Loucy (cell line): ENCODE measurements around the gene KLHL33.

Experiments
- H2AFZ ChIP-seq: fragments of 200-600 bp; sonication (generic); 2 replicates; pipeline ENCODE4 v1.6.0; 2016; ENCODE audit warnings: antibody characterized with exemption, mild to moderate bottlenecking, low read length, moderate library complexity
- H3F3A ChIP-seq: fragments of 200-600 bp; 2 replicates; pipeline ENCODE4 v1.6.0; 2016; ENCODE audit warnings: antibody characterized with exemption, low read depth, mild to moderate bottlenecking
- H3K27me3 ChIP-seq: fragments of 200-600 bp; sonication (generic); 2 replicates; pipeline ENCODE4 v1.6.1; 2014; ENCODE audit warnings: low read length, mild to moderate bottlenecking; ENCODE audit not compliant: insufficient read depth, poor library complexity, severe bottlenecking
- H3K36me3 ChIP-seq: fragments of 200-600 bp; sonication (generic); 2 replicates; pipeline ENCODE4 v1.6.1; 2016; ENCODE audit warnings: low read length; ENCODE audit not compliant: insufficient read depth
- H3K4me1 ChIP-seq: fragments of 200-600 bp; sonication (generic); 2 replicates; pipeline ENCODE4 v1.5.1; 2014; ENCODE audit warnings: low read length, mild to moderate bottlenecking; ENCODE audit not compliant: insufficient read depth, poor library complexity, severe bottlenecking
- H3K4me2 ChIP-seq: fragments of 200-600 bp; sonication (generic); 2 replicates; pipeline ENCODE4 v1.6.0; 2014; ENCODE audit warnings: antibody characterized with exemption, low read length, low read depth, mild to moderate bottlenecking; ENCODE audit not compliant: poor library complexity, severe bottlenecking
- H3K4me3 ChIP-seq: fragments of 200-600 bp; sonication (generic); 2 replicates; pipeline ENCODE4 v1.5.1; 2014; ENCODE audit warnings: low read length, mild to moderate bottlenecking, mixed read lengths; ENCODE audit not compliant: poor library complexity, severe bottlenecking
- H3K79me2 ChIP-seq: fragments of 200-600 bp; sonication (generic); 2 replicates; pipeline ENCODE4 v1.6.1; 2014; ENCODE audit warnings: low read length; ENCODE audit not compliant: insufficient read depth
- H3K9ac ChIP-seq: fragments of 200-600 bp; sonication (generic); 2 replicates; pipeline ENCODE4 v1.6.0; 2014; ENCODE audit warnings: mild to moderate bottlenecking, low read depth, low read length, moderate library complexity; ENCODE audit not compliant: poor library complexity, severe bottlenecking
- H3K9me2 ChIP-seq: fragments of 200-600 bp; sonication (generic); replicated peaks from 2 replicates; pipeline ENCODE4 v1.6.1; 2016; ENCODE audit warnings: low read depth, low read length, mixed read lengths
- H3K9me3 ChIP-seq: fragments of 200-600 bp; sonication (generic); 2 replicates; pipeline ENCODE4 v1.6.1; 2014; ENCODE audit warnings: mild to moderate bottlenecking, antibody characterized with exemption, low read length, low read depth; ENCODE audit not compliant: insufficient read depth
- H4K20me1 ChIP-seq: fragments of 200-600 bp; sonication (generic); 2 replicates; pipeline ENCODE4 v1.6.0; 2014; ENCODE audit warnings: antibody characterized with exemption, low read length, mild to moderate bottlenecking; ENCODE audit not compliant: insufficient read depth, poor library complexity, severe bottlenecking
- CTCF ChIP-seq: fragments of 200-600 bp; sonication (generic); conservative IDR thresholded peaks from 2 replicates; pipeline ENCODE4 v1.5.1; 2014; ENCODE audit warnings: mild to moderate bottlenecking, antibody characterized with exemption, low read length
- EZH2phosphoT487 ChIP-seq: fragments of 200-600 bp; IDR thresholded peaks from 2 replicates; pipeline ENCODE4 v1.6.1; 2018; ENCODE audit warnings: antibody characterized with exemption, mild to moderate bottlenecking, moderate library complexity, borderline replicate concordance

KLHL33 gene

GRCh38 chr14:20383636-20384035, 52.3 kb downstream of the KLHL33 start:
- H3K4me2 ChIP-seq = no peak overlapping the region
- H3K9me3 ChIP-seq = no peaks in the 10 kb centered on the region
- H3K4me3 ChIP-seq = no peak overlapping the region
- H3K4me1 ChIP-seq = no peaks in the 10 kb centered on the region
- H4K20me1 ChIP-seq = no peaks in the 10 kb centered on the region
- no peak for TF ChIP-seq EZH2phosphoT487
- no peak for TF ChIP-seq CTCF
- no peak overlapping the region for H2AFZ ChIP-seq
- H3F3A ChIP-seq = no peaks in the 10 kb centered on the region
- H3K36me3 ChIP-seq = peaks cover 90% of the 10 kb centered on the region; the same call in 1 of the 2 replicates
- H3K9ac ChIP-seq = no peak overlapping the region
- H3K27me3 ChIP-seq = no peaks in the 10 kb centered on the region
- no peaks in the 10 kb centered on the region for H3K79me2 ChIP-seq
- no peaks in the 10 kb centered on the region for H3K9me2 ChIP-seq

- H3K9me3 ChIP-seq = no peaks in the 10 kb centered on the region
- H3K4me2 ChIP-seq = no peak overlapping the region
- H3K79me2 ChIP-seq = no peaks in the 10 kb centered on the region
- TF ChIP-seq EZH2phosphoT487 (no peak), CTCF (no peak)
- no peak overlapping the region for H2AFZ ChIP-seq
- H3K9ac ChIP-seq = no peak overlapping the region
- no peaks in the 10 kb centered on the region for H4K20me1 ChIP-seq
- no peak overlapping the region for H3K4me3 ChIP-seq
- H3F3A ChIP-seq = no peaks in the 10 kb centered on the region
- no peaks in the 10 kb centered on the region for H3K9me2 ChIP-seq
- H3K4me1 ChIP-seq = no peaks in the 10 kb centered on the region
- H3K27me3 ChIP-seq = no peaks in the 10 kb centered on the region
- H3K36me3 ChIP-seq = peaks cover 90% of the 10 kb centered on the region; the same call in 1 of the 2 replicates
Measured at GRCh38 chr14:20383032-20383431, 52.9 kb downstream of the KLHL33 start.

- H4K20me1 ChIP-seq = no peaks in the 10 kb centered on the region
- no peak for TF ChIP-seq EZH2phosphoT487
- TF ChIP-seq CTCF = no peak
- peaks cover 91% of the 10 kb centered on the region; the same call in 1 of the 2 replicates for H3K36me3 ChIP-seq
Measured at GRCh38 chr14:20382526-20382925, 53.4 kb downstream of the KLHL33 start.

More at GRCh38 chr14:20382526-20382925, 53.4 kb downstream of the KLHL33 start:
- Histone ChIP-seq H3K4me3 (no peak overlapping the region), H3K4me2 (no peak overlapping the region), H3K9me3 (no peaks in the 10 kb centered on the region), H3F3A (no peaks in the 10 kb centered on the region), H3K9ac (no peak overlapping the region), H3K4me1 (no peaks in the 10 kb centered on the region), H3K9me2 (no peaks in the 10 kb centered on the region), H3K79me2 (no peaks in the 10 kb centered on the region), H3K27me3 (no peaks in the 10 kb centered on the region), H2AFZ (no peak overlapping the region)
